H1 (cell line): ENCODE results near the gene ETFDH. TPM values are rescaled to one million over a fixed set of nuclear protein-coding genes. Genes with fewer than 3 reads are reported as not detected.

Source experiments
- CTCF ChIA-PET: fragments of 300-600 bp; sonication (Branson Sonifier 250); formaldehyde crosslinking; loops from one replicate; lab custom pipeline; 2021; ENCODE audit not compliant: partially characterized antibody; lab: Charles Lee
- POLR2A ChIA-PET: fragments of 300-600 bp; sonication (Branson Sonifier 250); formaldehyde crosslinking; loops from one replicate; lab custom pipeline; 2021; ENCODE audit warnings: inconsistent platforms; ENCODE audit not compliant: partially characterized antibody; lab: Charles Lee
- DNase-seq, 2 experiments: peaks; one replicate each; pipeline versions ENCODE4 v3.0.0 to v3.0.0-alpha.2; 2010 to 2022; ENCODE audit warnings: low spot score in 2 of 2, low read depth in 1 of 2, mixed read lengths in 1 of 2
- FAIRE-seq: peaks from 2 replicates; lab custom pipeline; 2011; peaks lifted over from hg19 to GRCh38; lab: Jason Lieb, UNC
- H2AFZ ChIP-seq: 2 replicates; pipeline ENCODE4 v1.8.1; 2012; ENCODE audit warnings: low read length, inconsistent platforms
- H2AK5ac ChIP-seq: 2 replicates; pipeline ENCODE4 v1.6.1; 2013; ENCODE audit warnings: low read depth, low read length
- H2BK120ac ChIP-seq: replicated peaks from 2 replicates; pipeline ENCODE3; 2013; ENCODE audit warnings: low read depth, low read length, inconsistent platforms
- H2BK12ac ChIP-seq: 2 replicates; pipeline ENCODE4 v1.6.1; 2013; ENCODE audit warnings: low read depth, low read length
- H2BK15ac ChIP-seq: 2 replicates; pipeline ENCODE4 v1.6.1; 2013; ENCODE audit warnings: low read length
- H2BK20ac ChIP-seq: 2 replicates; pipeline ENCODE4 v1.6.1; 2013; ENCODE audit warnings: low read length
- H2BK5ac ChIP-seq: 2 replicates; pipeline ENCODE4 v1.6.1; 2013; ENCODE audit warnings: low read depth, low read length
- H3K14ac ChIP-seq: 2 replicates; pipeline ENCODE4 v1.6.1; 2013; ENCODE audit warnings: inconsistent platforms; ENCODE audit not compliant: insufficient read length
- H3K18ac ChIP-seq: 2 replicates; pipeline ENCODE4 v1.6.1; 2013; ENCODE audit warnings: low read length; ENCODE audit errors: extremely low read depth
- H3K23ac ChIP-seq: 2 replicates; pipeline ENCODE4 v1.6.1; 2013; ENCODE audit warnings: inconsistent platforms; ENCODE audit not compliant: insufficient read length
- H3K23me2 ChIP-seq: 2 replicates; pipeline ENCODE4 v1.6.1; 2013; ENCODE audit warnings: low read depth, low read length
- H3K27ac ChIP-seq: 2 replicates; pipeline ENCODE4 v1.6.1; 2011; ENCODE audit warnings: low read depth, low read length, inconsistent platforms
- H3K27me3 ChIP-seq, 4 experiments: replicated peaks in 1 of 4; 1 replicate in 1 of 4; 2 replicates in 3 of 4; pipeline versions ENCODE4 v1.6.1 to v1.8.1; 2011 to 2013; ENCODE audit warnings: low read length in 3 of 4, mild to moderate bottlenecking in 3 of 4, inconsistent platforms in 2 of 4, mixed read lengths in 2 of 4, moderate library complexity in 1 of 4; ENCODE audit not compliant: control insufficient read depth in 3 of 4, insufficient read depth in 3 of 4; ENCODE audit errors: extremely low read depth in 1 of 4
- H3K36me3 ChIP-seq, 4 experiments: 2 replicates each; pipeline versions ENCODE4 v1.6.1 to v1.8.1; 2011 to 2013; ENCODE audit warnings: mild to moderate bottlenecking in 4 of 4, low read length in 3 of 4, moderate library complexity in 2 of 4, control low read depth in 1 of 4, inconsistent platforms in 1 of 4; ENCODE audit not compliant: insufficient read depth in 4 of 4, control insufficient read depth in 2 of 4
- H3K4ac ChIP-seq: replicated peaks from 2 replicates; pipeline ENCODE3; 2013; ENCODE audit warnings: low read length, low read depth, mixed read lengths, inconsistent platforms; ENCODE audit not compliant: insufficient read length
- H3K4me1 ChIP-seq, 4 experiments: replicated peaks in 1 of 4; 1 replicate in 1 of 4; 2 replicates in 3 of 4; pipeline versions ENCODE4 v1.6.1 to v1.8.1; 2011 to 2013; ENCODE audit warnings: low read length in 3 of 4, inconsistent platforms in 2 of 4, mixed read lengths in 1 of 4; ENCODE audit not compliant: insufficient read depth in 4 of 4, control insufficient read depth in 3 of 4
- H3K4me2 ChIP-seq, 2 experiments: 2 replicates each; pipeline versions ENCODE4 v1.6.1 to v1.8.1; 2011 to 2013; ENCODE audit warnings: low read depth in 2 of 2, low read length in 2 of 2, control low read depth in 1 of 2, inconsistent platforms in 1 of 2, mild to moderate bottlenecking in 1 of 2; ENCODE audit not compliant: insufficient read depth in 1 of 2
- H3K4me3 ChIP-seq, 4 experiments: fragments of 200-600, 300-600 bp in 1 of 4; sonication (generic), shearing (Covaris generic), sonication (Bioruptor Twin) in 1 of 4; 2 replicates each; pipeline versions ENCODE4 v1.5.1 to v1.8.1; 2011 to 2016; ENCODE audit warnings: low read length in 4 of 4, low read depth in 3 of 4, control low read depth in 2 of 4, inconsistent platforms in 2 of 4, mild to moderate bottlenecking in 2 of 4, mixed read lengths in 1 of 4, moderate library complexity in 1 of 4; ENCODE audit not compliant: insufficient read depth in 2 of 4; ENCODE audit errors: extremely low read depth in 1 of 4
- H3K56ac ChIP-seq: replicated peaks from 2 replicates; pipeline ENCODE3; 2013; ENCODE audit warnings: low read depth, mild to moderate bottlenecking, mixed read lengths, low read length, inconsistent platforms; ENCODE audit not compliant: insufficient read length
- H3K79me1 ChIP-seq: 2 replicates; pipeline ENCODE4 v1.6.1; 2013; ENCODE audit warnings: low read depth, low read length, control low read depth
- H3K79me2 ChIP-seq, 2 experiments: 2 replicates each; pipeline versions ENCODE4 v1.6.1 to v1.8.1; 2012 to 2013; ENCODE audit warnings: low read length in 2 of 2, mild to moderate bottlenecking in 2 of 2, inconsistent platforms in 1 of 2; ENCODE audit not compliant: insufficient read depth in 2 of 2, control insufficient read depth in 1 of 2
- H3K9ac ChIP-seq, 4 experiments: replicated peaks in 1 of 4; 1 replicate in 1 of 4; 2 replicates in 3 of 4; pipeline versions ENCODE4 v1.6.1 to v1.8.1; 2011 to 2013; ENCODE audit warnings: low read depth in 3 of 4, low read length in 3 of 4, control low read depth in 2 of 4, mild to moderate bottlenecking in 2 of 4, moderate library complexity in 2 of 4, inconsistent platforms in 1 of 4; ENCODE audit errors: extremely low read depth in 1 of 4
- H3K9me3 ChIP-seq, 2 experiments: 2 replicates each; pipeline versions ENCODE4 v1.6.1 to v1.8.1; 2012 to 2013; ENCODE audit warnings: mild to moderate bottlenecking in 2 of 2, moderate library complexity in 2 of 2, control low read depth in 1 of 2, inconsistent platforms in 1 of 2, low read depth in 1 of 2, low read length in 1 of 2, mixed read lengths in 1 of 2; ENCODE audit not compliant: insufficient read depth in 2 of 2
- H4K20me1 ChIP-seq, 2 experiments: replicated peaks in 1 of 2; 2 replicates each; pipeline versions ENCODE3 to v1.8.1; 2011 to 2013; ENCODE audit warnings: inconsistent platforms in 2 of 2, low read length in 2 of 2, mild to moderate bottlenecking in 1 of 2; ENCODE audit not compliant: insufficient read depth in 2 of 2, control insufficient read depth in 1 of 2
- H4K5ac ChIP-seq: 2 replicates; pipeline ENCODE4 v1.6.1; 2013; ENCODE audit warnings: low read length, low read depth, mixed read lengths, inconsistent platforms; ENCODE audit not compliant: insufficient read length
- H4K8ac ChIP-seq: 2 replicates; pipeline ENCODE4 v1.8.0; 2013; ENCODE audit warnings: mild to moderate bottlenecking, moderate library complexity, low read length, inconsistent platforms; ENCODE audit not compliant: insufficient read depth; ENCODE audit errors: extremely low read depth
- H4K91ac ChIP-seq: replicated peaks from 2 replicates; pipeline ENCODE3; 2013; ENCODE audit warnings: low read length, mixed read lengths, inconsistent platforms; ENCODE audit not compliant: insufficient read length
- BACH1 ChIP-seq: IDR thresholded peaks from 2 replicates; pipeline ENCODE4 v1.6.1; 2012; ENCODE audit warnings: low read length, improper control_type of control experiment
- CBX5 ChIP-seq: fragments of 300-800, 300-1000 bp; sonication (generic); IDR thresholded peaks from 2 replicates; pipeline ENCODE4 v1.7.1; 2016; ENCODE audit warnings: antibody characterized with exemption, low read length, low read depth
- CBX8 ChIP-seq: fragments of 300-800, 300-1000 bp; sonication (generic); IDR thresholded peaks from 2 replicates; pipeline ENCODE4 v1.7.1; 2016; ENCODE audit warnings: low read depth, low read length, borderline replicate concordance
- JUND ChIP-seq: IDR thresholded peaks from 2 replicates; pipeline ENCODE4 v1.6.1; 2011; ENCODE audit warnings: mild to moderate bottlenecking, improper control_type of control experiment, low read length
- MAFK ChIP-seq: IDR thresholded peaks from 2 replicates; pipeline ENCODE4 v1.6.1; 2012; ENCODE audit warnings: low read depth, mild to moderate bottlenecking, improper control_type of control experiment, low read length
- PHF8 ChIP-seq: fragments of 200-600 bp; sonication (generic); conservative IDR thresholded peaks from 2 replicates; pipeline ENCODE4 v1.7.1; 2012; ENCODE audit warnings: low read depth, mild to moderate bottlenecking, inconsistent platforms, low read length, moderate library complexity
- POLR2A ChIP-seq, 2 experiments: IDR thresholded peaks; 1 replicate in 1 of 2; 2 replicates in 1 of 2; pipeline ENCODE4 v1.6.1; 2011; ENCODE audit warnings: low read depth in 2 of 2, low read length in 2 of 2, mild to moderate bottlenecking in 2 of 2; ENCODE audit errors: control extremely low read depth in 1 of 2
- RBBP5 ChIP-seq: IDR thresholded peaks from 2 replicates; pipeline ENCODE4 v1.7.1; 2012; ENCODE audit warnings: low read depth, mild to moderate bottlenecking, inconsistent platforms, low read length, moderate library complexity, borderline replicate concordance
- SIRT6 ChIP-seq: IDR thresholded peaks from one replicate; pipeline ENCODE4 v1.7.1; 2012; ENCODE audit warnings: low read length, inconsistent platforms
- SP1 ChIP-seq: IDR thresholded peaks from 2 replicates; pipeline ENCODE4 v1.6.1; 2011; ENCODE audit warnings: low read depth, low read length
- TBP ChIP-seq: IDR thresholded peaks from 2 replicates; pipeline ENCODE4 v1.6.1; 2011; ENCODE audit warnings: low read depth, low read length, improper control_type of control experiment
- ZNF274 ChIP-seq: IDR thresholded peaks from 2 replicates; pipeline ENCODE4 v1.7.0; 2012; ENCODE audit warnings: low read length, borderline replicate concordance; ENCODE audit errors: extremely low read depth
- WGBS, 2 experiments: shearing (Covaris generic) in 1 of 2; methylation state at CpG; one replicate each; pipeline versions ENCODE4 v1.1.6 to v1.1.7; 2013 to 2015; ENCODE audit warnings: low lambda C conversion rate in 2 of 2, mixed read lengths in 2 of 2, inconsistent platforms in 1 of 2, low coverage in 1 of 2, missing lambda C conversion rate in 1 of 2; ENCODE audit not compliant: insufficient replicate concordance in 2 of 2, insufficient coverage in 1 of 2, insufficient read length in 1 of 2; ENCODE audit errors: extremely low coverage in 1 of 2, missing lambda C conversion rate in 1 of 2; 5-methylcytosine and 5-hydroxymethylcytosine counted together
- polyA plus RNA-seq, 7 experiments: library from polyadenylated mRNA; depleted of rRNA in 3 of 7; stranded (reverse) in 5 of 7; unstranded in 2 of 7; fragments of >200 nt in 5 of 7; fragments of 200-250 nt in 2 of 7; gene quantifications; 1 replicate in 5 of 7; 2 replicates in 1 of 7; 4 replicates in 1 of 7; pipeline versions ENCODE4 v1.2.1 to v1.2.3, GENCODE V29; 2011 to 2013; ENCODE audit warnings: missing spikeins in 2 of 7, mixed read lengths in 2 of 7
- total RNA-seq: library from RNA; stranded (reverse); fragmentation: NEBNext Ultra II Directional; extraction: Animal tissue kit (Norgen Biotek cat#: 25700); gene quantifications from 2 replicates; pipeline ENCODE4 v1.2.1, GENCODE V29; 2021

The ETFDH gene
- total and polyA plus RNA-seq, 2 of the 8 experiments (the other 6 are each of a cell fraction or from before 2014, with no cell fraction given), result 11.3 to 15.7 TPM

GRCh38 chr4:158722917-158723793 lies 51.1 kb downstream of the ETFDH start, which contains the start of gene PPID:
TSS of gene PPID (minus strand) at chr4:158723396. CDS start at chr4:158723288, 108 bp downstream.
- Histone ChIP-seq H3K27ac (peak within 1 kb of the TSS; percentile 81), H3K23ac (no peak within 1 kb of the TSS), H3K9ac (peak within 1 kb of the TSS; percentile 83 to 97 (median 90)), H3K18ac (peak within 1 kb of the TSS; percentile 94), H3K56ac (no peak within 1 kb of the TSS), H3K4me2 (peak within 1 kb of the TSS; percentile 92 to 95), H2BK5ac (peak within 1 kb of the TSS; percentile 85), H2BK15ac (0 out of 2 replicates have a peak within 1 kb of the TSS, but pooled peaks have one; percentile 49), H2BK120ac (no peak within 1 kb of the TSS), H3K4me1 (peaks cover 0 to 3% (median 0%) of the 10 kb centered on the region in 4 experiments; a peak in 2 of 7 replicates), H3K4me3 (peak within 1 kb of the TSS; percentile 83 to 94 (median 90)), H3K36me3 (peaks cover 5 to 32% (median 23%) of the 10 kb centered on the region in 4 experiments), H2AK5ac (peak within 1 kb of the TSS; percentile 3; the same call in 1 of the 2 replicates), H2BK12ac (no peak within 1 kb of the TSS; the same call in 1 of the 2 replicates), H3K27me3 (no peaks in the 10 kb centered on the region; a peak in 1 of 7 replicates), H2BK20ac (no peak within 1 kb of the TSS), H4K91ac (peak within 1 kb of the TSS; percentile 29), H4K5ac (peak within 1 kb of the TSS; percentile 87), H3K4ac (peak within 1 kb of the TSS; percentile 81), H2AFZ (peak within 1 kb of the TSS; percentile 98), H4K20me1 (peaks cover 2% of the 10 kb centered on the region in 2 experiments), H3K79me2 (peaks cover 0 to 30% of the 10 kb centered on the region in 2 experiments; a peak in 2 of 4 replicates), H3K9me3 (no peaks in the 10 kb centered on the region), H3K23me2 (peaks cover 7% of the 10 kb centered on the region), H3K79me1 (peaks cover 2% of the 10 kb centered on the region; the same call in 1 of the 2 replicates), H3K14ac (no peak within 1 kb of the TSS), H4K8ac (peak within 1 kb of the TSS; percentile 95)
- POLR2A ChIA-PET, result interaction anchor here (0.7 to 1.2 kb wide), 2 partner anchors 11 to 19 kb away, joined by 3 to 4 read pairs; no protein-coding TSS in a partner anchor
- 2% methylated on average over 59 of the region's 65 CpGs; no CpG with 5 or more reads in 1 of the 2 experiments for WGBS, 2 experiments
- DNase-seq (peak; percentile 54 to 90), FAIRE-seq (peak; percentile 58)
- CTCF ChIA-PET, result interaction anchor here (1.6 kb wide), 1 partner anchor 13 kb away, joined by 4 read pairs; no protein-coding TSS in a partner anchor
- TF ChIP-seq PHF8, result peak; percentile 77
- no peak for TF ChIP-seq JUND
- TF ChIP-seq TBP, result peak; percentile 72; the same call in 1 of the 2 replicates
- no peak for TF ChIP-seq ZNF274
- TF ChIP-seq MAFK, result no peak
- TF ChIP-seq BACH1, result no peak
- peak in 1 of 2 experiments; percentile 89; a peak in 2 of 3 replicates for TF ChIP-seq POLR2A (IDR thresholded peaks at IDR 0.05; ENCODE audit: control extremely low read depth in 1 of 2, low read depth in 2 of 2, low read length in 2 of 2)
- no peak for TF ChIP-seq CBX8
- TF ChIP-seq CBX5, result no peak
- no peak for TF ChIP-seq SP1
- TF ChIP-seq RBBP5, result peak; percentile 80; the same call in 1 of the 2 replicates
- no peak for TF ChIP-seq SIRT6
